T47D (cell line): ENCODE measurements around the gene BNIP5.
A peak's percentile ranks its signal among the peaks of the same experiment; 100 is the strongest.

Experiments used
- DNase-seq, 2 experiments: peaks; one replicate each; pipeline versions ENCODE4 v3.0.0 to v3.0.0-alpha.2; 2011 to 2012; ENCODE audit warnings: low read depth in 1 of 2, low spot score in 1 of 2
- JUND ChIP-seq: IDR thresholded peaks from 2 replicates; pipeline ENCODE4 v1.6.1; 2012; ENCODE audit warnings: low read depth
- in situ Hi-C: cut with HindIII; loops from 2 replicates; pipeline ENCODE4 v1.10.0; 2016; ENCODE audit warnings: low sequenced_read_pairs, low pct_unique_long_range_greater_than_20kb

The BNIP5 gene

GRCh38 chr6:36362551-36363370 lies 26.1 kb upstream of the BNIP5 start:
- DNase-seq: no peak
- in situ Hi-C loops: no loop called here
- no peak for TF ChIP-seq JUND

- no peak for TF ChIP-seq JUND
- DNase-seq: no peak
- in situ Hi-C loops: no loop called here
Observed at GRCh38 chr6:36361071-36361470, 24.4 kb upstream of the BNIP5 start.

GRCh38 chr6:36360241-36361054 lies 23.8 kb upstream of the BNIP5 start:
- in situ Hi-C loops: no loop called here

GRCh38 chr6:36358226-36358915 lies 21.7 kb upstream of the BNIP5 start:
- TF ChIP-seq JUND: no peak
- in situ Hi-C loops: no loop called here
- DNase-seq: no peak

More at GRCh38 chr6:36360241-36361054, 23.8 kb upstream of the BNIP5 start:
- DNase-seq: peak; percentile 83 to 85
- TF ChIP-seq JUND: no peak

- DNase-seq: no peak
- no peak for TF ChIP-seq JUND
- in situ Hi-C loops: no loop called here
Observed at GRCh38 chr6:36357872-36358225, 21.2 kb upstream of the BNIP5 start.

- DNase-seq: no peak
- no peak for TF ChIP-seq JUND
Observed at GRCh38 chr6:36355819-36356218, 19.1 kb upstream of the BNIP5 start.

GRCh38 chr6:36353411-36353915 lies 16.8 kb upstream of the BNIP5 start:
- in situ Hi-C loops: no loop called here
- no peak for DNase-seq
- TF ChIP-seq JUND: no peak

More at GRCh38 chr6:36355819-36356218, 19.1 kb upstream of the BNIP5 start:
- in situ Hi-C loops: no loop called here

GRCh38 chr6:36352477-36353157 lies 15.9 kb upstream of the BNIP5 start:
- in situ Hi-C loops: no loop called here
- no peak for TF ChIP-seq JUND
- DNase-seq: no peak

- no peak for DNase-seq
- in situ Hi-C loops: no loop called here
- no peak for TF ChIP-seq JUND
Observed at GRCh38 chr6:36350681-36351571, 14.2 kb upstream of the BNIP5 start.

GRCh38 chr6:36350082-36350481 lies 13.4 kb upstream of the BNIP5 start:
- no peak for TF ChIP-seq JUND
- no peak for DNase-seq
- in situ Hi-C loops: no loop called here

- in situ Hi-C loops: no loop called here
Observed at GRCh38 chr6:36349240-36349639, 12.6 kb upstream of the BNIP5 start.

More at GRCh38 chr6:36349240-36349639, 12.6 kb upstream of the BNIP5 start:
- TF ChIP-seq JUND: no peak
- DNase-seq: peak in 1 of 2 experiments; percentile 13
